GM21737 (cell line): ENCODE data around the gene CARD10.

Experiments
- ATAC-seq: cut with Tn5 transposase; IDR thresholded peaks from one replicate; pipeline ENCODE4 v1.9.1; 2021; ENCODE audit warnings: mild to moderate bottlenecking, moderate library complexity; ENCODE audit not compliant: unreplicated experiment

CARD10 gene

GRCh38 chr22:37443086-37443485 lies 76.1 kb downstream of the CARD10 start:
- ATAC-seq: no peak

- no peak for ATAC-seq
Measured at GRCh38 chr22:37442537-37442936, 76.7 kb downstream of the CARD10 start.

- no peak for ATAC-seq
Measured at GRCh38 chr22:37442135-37442534, 77.1 kb downstream of the CARD10 start.

- ATAC-seq: no peak
Measured at GRCh38 chr22:37440875-37441274, 78.3 kb downstream of the CARD10 start.
